Middle frontal gyrus (tissue), 1 donor: ENCODE results near the gene EIF4ENIF1.
A peak's percentile ranks its signal among the peaks of the same experiment; 100 is the strongest.
"Not testable (repeated sequence)": the region's sequence is repeated elsewhere in the genome, so short reads cannot be mapped to it uniquely, and the experiment has no call there.

Experiments
- DNase-seq: peaks from one replicate; pipeline ENCODE4 v3.0.0-alpha.2; 2015; ENCODE audit warnings: low spot score; ENCODE audit errors: extremely low spot score

EIF4ENIF1 gene

GRCh38 chr22:31489632-31490495 lies at the start of gene EIF4ENIF1:
Gene EIF4ENIF1 (minus strand): TSS chr22:31489842. CDS start chr22:31488718, 1,124 bp downstream.
- peak; percentile 52 for DNase-seq

GRCh38 chr22:31538815-31539214 lies 49.2 kb upstream of the EIF4ENIF1 start:
- no peak for DNase-seq

- no peak for DNase-seq
Measured at GRCh38 chr22:31537019-31537535, 47.4 kb upstream of the EIF4ENIF1 start.

- DNase-seq: no peak
Measured at GRCh38 chr22:31533374-31533773, 43.7 kb upstream of the EIF4ENIF1 start.

GRCh38 chr22:31532060-31532459 lies 42.4 kb upstream of the EIF4ENIF1 start:
- no peak for DNase-seq

- DNase-seq: no peak
Measured at GRCh38 chr22:31530823-31531195, 41.2 kb upstream of the EIF4ENIF1 start.

- DNase-seq: no peak
Measured at GRCh38 chr22:31526270-31526669, 36.6 kb upstream of the EIF4ENIF1 start.

GRCh38 chr22:31524132-31524531 lies 34.5 kb upstream of the EIF4ENIF1 start:
- not testable (repeated sequence) for DNase-seq

GRCh38 chr22:31520051-31520450 lies 30.4 kb upstream of the EIF4ENIF1 start:
- DNase-seq: no peak

- no peak for DNase-seq
Measured at GRCh38 chr22:31509061-31509762, 19.6 kb upstream of the EIF4ENIF1 start.

GRCh38 chr22:31508536-31508935 lies 18.9 kb upstream of the EIF4ENIF1 start:
- DNase-seq: no peak

- DNase-seq: not testable (repeated sequence)
Measured at GRCh38 chr22:31507517-31507916, 17.9 kb upstream of the EIF4ENIF1 start.

GRCh38 chr22:31504282-31504681 lies 14.6 kb upstream of the EIF4ENIF1 start:
- DNase-seq: no peak

GRCh38 chr22:31503211-31503964 lies 13.7 kb upstream of the EIF4ENIF1 start:
- DNase-seq: no peak

GRCh38 chr22:31501738-31502137 lies 12.1 kb upstream of the EIF4ENIF1 start:
- DNase-seq: no peak

GRCh38 chr22:31497148-31497938 lies 7.7 kb upstream of the EIF4ENIF1 start:
- DNase-seq: no peak

GRCh38 chr22:31496735-31497146 lies 7.1 kb upstream of the EIF4ENIF1 start:
- no peak for DNase-seq

- peak; percentile 85 for DNase-seq
Measured at GRCh38 chr22:31496007-31496734, 6.5 kb upstream of the EIF4ENIF1 start, which contains the start of gene SFI1. Gene SFI1 (plus strand): TSS chr22:31496536. CDS start chr22:31508285, 11,749 bp downstream.

- DNase-seq: no peak
Measured at GRCh38 chr22:31495343-31495742, 5.7 kb upstream of the EIF4ENIF1 start.

GRCh38 chr22:31493355-31493754 lies 3.7 kb upstream of the EIF4ENIF1 start:
- DNase-seq: not testable (repeated sequence)
